ENCODE results near the gene SLC25A21.

SLC25A21 gene

DNA sequence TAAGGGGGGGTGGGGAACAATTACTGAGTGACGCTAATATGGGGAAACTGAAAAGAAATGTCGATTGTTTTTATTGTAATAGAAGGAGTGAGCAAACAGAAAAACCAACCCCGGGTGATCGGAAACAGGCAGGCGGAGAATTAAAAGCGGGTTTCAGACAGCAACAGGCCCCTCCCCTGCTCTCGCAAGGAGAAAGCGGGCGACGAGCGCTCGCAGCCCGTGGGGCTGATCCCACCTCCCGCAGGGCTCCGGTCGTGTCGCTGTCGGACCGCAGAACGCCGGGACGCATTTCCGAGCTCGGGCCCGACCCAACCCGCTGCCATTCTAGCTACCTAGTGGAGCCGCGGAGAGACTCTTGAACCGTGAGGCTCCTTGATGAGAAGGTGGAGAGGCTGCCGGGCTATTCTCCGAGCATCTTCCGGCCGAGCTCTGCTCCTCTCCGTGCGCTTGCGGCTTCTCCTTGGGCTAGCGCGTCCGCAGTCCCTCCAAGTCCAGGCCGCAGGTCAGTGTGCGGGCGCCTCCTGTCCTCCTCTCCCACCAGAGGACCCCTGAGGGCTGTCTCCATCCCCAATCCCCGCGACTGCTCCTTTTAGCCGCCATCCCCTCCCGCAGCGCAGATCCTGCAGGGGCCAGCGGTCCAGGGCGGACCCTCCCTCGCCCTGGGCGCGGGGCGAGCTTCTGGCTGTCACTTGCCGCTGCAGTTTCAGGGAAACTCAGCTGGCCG is 514.8 kb downstream of the SLC25A21 start:
- TF ChIP-seq, protein P1, sequence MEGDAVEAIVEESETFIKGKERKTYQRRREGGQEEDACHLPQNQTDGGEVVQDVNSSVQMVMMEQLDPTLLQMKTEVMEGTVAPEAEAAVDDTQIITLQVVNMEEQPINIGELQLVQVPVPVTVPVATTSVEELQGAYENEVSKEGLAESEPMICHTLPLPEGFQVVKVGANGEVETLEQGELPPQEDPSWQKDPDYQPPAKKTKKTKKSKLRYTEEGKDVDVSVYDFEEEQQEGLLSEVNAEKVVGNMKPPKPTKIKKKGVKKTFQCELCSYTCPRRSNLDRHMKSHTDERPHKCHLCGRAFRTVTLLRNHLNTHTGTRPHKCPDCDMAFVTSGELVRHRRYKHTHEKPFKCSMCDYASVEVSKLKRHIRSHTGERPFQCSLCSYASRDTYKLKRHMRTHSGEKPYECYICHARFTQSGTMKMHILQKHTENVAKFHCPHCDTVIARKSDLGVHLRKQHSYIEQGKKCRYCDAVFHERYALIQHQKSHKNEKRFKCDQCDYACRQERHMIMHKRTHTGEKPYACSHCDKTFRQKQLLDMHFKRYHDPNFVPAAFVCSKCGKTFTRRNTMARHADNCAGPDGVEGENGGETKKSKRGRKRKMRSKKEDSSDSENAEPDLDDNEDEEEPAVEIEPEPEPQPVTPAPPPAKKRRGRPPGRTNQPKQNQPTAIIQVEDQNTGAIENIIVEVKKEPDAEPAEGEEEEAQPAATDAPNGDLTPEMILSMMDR (IDR thresholded peaks at IDR 0.05; ENCODE audit: insufficient read depth, low read depth, low read length, missing control alignments): no peak
- DNase-seq (ENCODE audit: low read depth): peak; percentile 48
- peak overlapping the region; percentile 50 for H3K4me3 ChIP-seq (ENCODE audit: low read length)

- TF ChIP-seq, protein P1 (IDR thresholded peaks at IDR 0.05; ENCODE audit: insufficient read depth, low read depth, low read length, missing control alignments): no peak
- H3K4me3 ChIP-seq (ENCODE audit: low read length): peak overlapping the region; percentile 50
- DNase-seq (ENCODE audit: low read depth): no peak
Measured at GRCh38 chr14:36656687-36657398, 515.6 kb downstream of the SLC25A21 start.

GRCh38 chr14:36655963-36656686 is 516.3 kb downstream of the SLC25A21 start:
- peak; percentile 73 for DNase-seq (ENCODE audit: low read depth)
- TF ChIP-seq, protein P1 (IDR thresholded peaks at IDR 0.05; ENCODE audit: insufficient read depth, low read depth, low read length, missing control alignments): peak; percentile 81
- H3K4me3 ChIP-seq (ENCODE audit: low read length): peak overlapping the region; percentile 50

DNA sequence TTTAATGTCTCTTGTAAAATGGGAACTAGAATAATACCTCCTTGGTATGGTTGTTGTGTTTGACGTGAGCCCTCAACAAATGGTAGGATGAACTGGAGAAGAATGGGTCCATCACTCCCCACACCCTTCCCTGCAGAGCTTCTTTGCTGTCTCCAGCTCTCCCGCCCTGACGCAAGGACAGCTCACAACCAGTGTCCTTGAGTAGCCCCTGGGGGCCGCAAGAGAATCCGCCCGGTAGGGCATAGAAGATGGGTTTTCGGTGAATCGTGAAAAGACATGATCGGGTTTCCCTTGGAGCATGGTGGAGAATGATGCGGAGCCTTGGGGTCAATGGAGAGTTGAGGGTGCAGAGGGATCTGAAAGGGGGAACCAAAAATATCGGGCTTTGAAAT is 516.8 kb downstream of the SLC25A21 start:
- TF ChIP-seq, protein P1 (IDR thresholded peaks at IDR 0.05; ENCODE audit: insufficient read depth, low read depth, low read length, missing control alignments): no peak
- DNase-seq (ENCODE audit: low read depth): no peak
- H3K4me3 ChIP-seq (ENCODE audit: low read length): no peak overlapping the region

- no peak for DNase-seq (ENCODE audit: low read depth)
- TF ChIP-seq, protein P1 (IDR thresholded peaks at IDR 0.05; ENCODE audit: insufficient read depth, low read depth, low read length, missing control alignments): no peak
- no peak overlapping the region for H3K4me3 ChIP-seq (ENCODE audit: low read length)
Measured at GRCh38 chr14:36654794-36655381, 517.5 kb downstream of the SLC25A21 start.

DNA sequence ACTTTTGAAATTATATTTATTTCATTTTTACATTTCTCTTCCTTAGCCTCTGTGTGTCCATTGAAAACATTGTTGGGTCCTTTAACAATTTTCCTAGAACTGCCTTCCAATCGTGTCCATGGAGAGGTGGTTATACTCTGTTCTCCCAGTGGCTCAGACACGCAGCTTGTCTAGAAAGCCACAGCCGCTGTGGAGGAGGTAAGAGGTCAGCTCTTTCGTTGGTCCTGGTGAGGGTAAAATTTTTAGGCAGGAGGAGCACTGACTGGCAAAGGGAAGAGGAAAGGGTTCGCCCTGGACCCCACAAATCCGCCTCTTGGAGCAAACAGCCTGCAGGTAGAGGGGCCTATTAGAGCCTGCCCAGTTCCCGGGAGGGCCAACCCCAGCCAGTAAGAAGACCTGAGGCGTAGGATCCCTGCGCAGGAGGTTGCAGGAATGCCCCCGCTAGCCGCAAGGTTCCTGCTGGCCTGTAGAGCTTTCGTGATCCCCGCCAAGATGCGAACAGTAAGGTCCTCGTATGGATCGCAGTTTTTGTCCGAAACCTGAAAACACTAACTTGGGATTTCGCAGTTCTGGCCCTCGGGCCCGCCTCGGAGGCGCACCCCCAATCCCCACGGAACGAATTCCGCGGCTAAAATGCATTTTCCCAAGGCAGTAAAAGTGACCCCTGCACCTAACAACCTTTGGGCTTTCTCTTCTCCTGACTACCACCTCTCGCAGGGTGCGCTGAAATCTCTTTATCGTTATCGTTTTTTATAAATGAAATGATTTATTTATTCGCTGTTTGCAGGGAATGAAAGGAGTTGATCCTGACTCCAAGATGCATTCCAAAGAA is 518.2 kb downstream of the SLC25A21 start:
- no peak overlapping the region for H3K4me3 ChIP-seq (ENCODE audit: low read length)
- TF ChIP-seq, protein P1 (IDR thresholded peaks at IDR 0.05; ENCODE audit: insufficient read depth, low read depth, low read length, missing control alignments): no peak
- DNase-seq (ENCODE audit: low read depth): no peak

Measured in epithelial cell of esophagus (primary cell).